GM21447 (cell line): Measurements from ENCODE around the gene AXDND1.

Experiments used
- ATAC-seq: cut with Tn5 transposase; IDR thresholded peaks from one replicate; pipeline ENCODE4 v1.9.1; 2021; ENCODE audit not compliant: unreplicated experiment

The AXDND1 gene, protein sequence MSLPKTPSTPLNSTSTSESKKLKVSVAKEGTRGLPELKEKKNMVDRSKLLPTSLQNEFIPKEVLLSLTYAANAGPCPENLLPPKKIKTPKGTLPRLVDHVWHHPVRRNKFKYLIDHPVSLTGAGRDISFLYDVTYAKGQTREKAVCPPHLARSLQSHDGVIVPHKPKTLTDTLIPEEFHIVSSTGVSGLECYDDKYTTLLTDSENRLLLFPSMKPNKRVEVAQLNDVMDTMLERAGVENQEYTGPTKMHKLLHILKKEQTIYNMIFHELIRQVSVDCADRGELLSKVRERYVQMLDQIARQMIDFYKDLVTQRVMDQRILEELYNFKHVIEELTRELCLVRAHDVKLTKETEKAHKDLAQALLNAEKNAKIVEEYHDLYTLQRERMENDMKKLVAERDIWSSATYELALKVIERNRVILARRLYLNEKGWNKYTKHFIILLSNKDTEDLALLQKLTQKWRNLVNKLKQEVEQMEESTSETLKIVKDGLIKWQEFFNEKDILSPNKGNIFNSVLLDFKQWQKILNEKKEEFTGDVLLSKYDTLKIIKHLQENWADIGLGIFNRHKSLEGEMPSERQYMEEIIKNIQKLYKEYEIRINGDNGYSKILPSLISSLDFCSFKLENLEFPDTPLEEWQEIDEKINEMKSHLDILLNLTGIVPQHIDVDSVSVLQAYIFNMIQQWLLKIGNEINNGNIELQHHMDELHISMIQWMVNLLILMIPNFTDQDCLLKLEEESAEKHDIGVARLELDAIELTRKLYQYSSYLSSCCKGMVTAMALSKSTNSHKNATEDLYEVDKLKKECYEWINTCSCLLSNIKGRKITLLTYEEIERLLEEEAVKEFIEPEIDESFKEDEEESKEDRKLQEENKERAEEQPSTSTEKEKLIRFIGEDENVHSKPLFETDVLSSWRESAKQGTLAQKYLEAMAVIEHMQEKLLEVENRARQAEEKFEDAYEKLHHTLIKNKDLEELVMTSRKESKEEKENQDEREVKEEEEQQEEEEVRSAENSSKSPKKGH

DNA sequence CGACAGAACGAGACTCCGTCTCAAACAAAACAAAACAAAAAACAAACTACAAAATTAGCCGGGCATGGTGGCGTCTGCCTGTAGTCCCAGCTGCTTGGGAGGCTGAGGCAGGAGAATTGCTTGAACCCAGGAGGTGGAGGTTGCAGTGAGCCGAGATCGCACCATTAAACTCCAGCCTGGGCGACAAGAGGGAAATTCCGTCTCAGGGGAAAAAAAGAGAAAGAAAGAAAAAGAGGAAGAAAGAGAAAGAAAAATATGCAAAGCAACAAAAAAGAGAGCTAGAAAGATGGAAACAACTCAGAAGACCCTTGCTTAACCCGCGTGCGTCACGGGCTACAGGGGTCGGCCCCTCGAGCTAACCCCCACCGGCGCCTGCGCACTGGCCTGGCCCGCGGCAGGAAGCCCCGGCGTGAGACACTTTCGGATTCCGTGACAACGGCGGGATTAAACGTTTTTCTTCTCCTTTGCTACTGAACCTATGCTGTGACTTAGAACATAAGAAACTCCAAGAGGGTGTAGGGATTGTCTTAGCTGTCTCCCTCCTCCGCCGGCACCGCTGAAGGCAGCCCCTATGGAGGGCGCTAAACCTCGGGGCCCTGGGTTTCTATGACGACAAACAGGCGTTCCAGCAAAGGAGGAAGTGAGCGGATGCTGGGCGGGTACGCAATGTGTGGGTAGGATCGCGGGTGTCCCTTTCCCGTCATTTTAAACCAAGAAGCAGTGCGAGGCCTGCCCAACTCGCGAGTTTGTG lies at the start of gene AXDND1:
Gene AXDND1, plus strand, starts transcription at position 630 of the 751 bp plus-strand sequence. CDS start 539 bp downstream, outside the sequence.
- ATAC-seq: peak; percentile 97

DNA sequence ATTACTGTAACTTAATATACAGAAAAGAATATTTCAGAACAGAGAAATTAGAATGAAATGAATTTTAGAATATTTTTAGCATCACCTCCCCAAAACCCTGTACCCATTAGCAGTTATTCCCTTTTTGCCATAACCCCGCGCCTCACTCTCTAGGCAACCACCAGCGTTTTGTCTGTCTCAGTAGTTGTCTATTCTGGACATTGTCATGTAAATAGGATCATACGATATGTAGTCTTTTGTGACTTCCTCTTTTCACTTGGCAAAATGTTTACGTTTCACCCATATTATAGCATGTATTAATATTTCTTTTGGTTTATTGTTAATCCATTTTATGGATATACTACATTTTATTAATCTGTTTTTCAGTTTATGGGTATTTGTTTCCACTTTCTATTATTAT lies 47.3 kb upstream of the AXDND1 start:
- no peak for ATAC-seq

GRCh38 chr1:179321533-179322216 lies 44.1 kb upstream of the AXDND1 start:
- no peak for ATAC-seq

- no peak for ATAC-seq
Observed at GRCh38 chr1:179322557-179322956, 43.2 kb upstream of the AXDND1 start.

DNA sequence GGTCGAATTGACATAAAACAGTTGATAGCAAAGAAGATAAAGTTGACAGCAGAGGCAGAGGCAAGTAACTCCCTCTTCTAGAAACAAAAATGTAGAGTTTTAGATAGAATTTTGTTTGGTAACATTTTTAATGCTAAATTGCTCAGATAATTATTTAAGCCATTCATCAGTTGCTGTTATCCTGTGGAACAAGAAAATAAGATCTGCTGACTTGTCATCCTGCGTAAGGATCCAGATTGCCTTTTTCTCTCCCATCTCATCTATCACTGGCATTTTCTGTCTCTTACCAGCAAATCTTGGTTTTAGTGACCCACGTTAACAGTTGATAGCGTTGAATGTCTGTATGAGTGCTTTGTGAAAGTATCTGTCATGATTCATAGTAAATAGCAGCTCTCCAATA lies 42.3 kb upstream of the AXDND1 start:
- no peak for ATAC-seq

- no peak for ATAC-seq
Observed at GRCh38 chr1:179325836-179326235, 39.9 kb upstream of the AXDND1 start.

DNA sequence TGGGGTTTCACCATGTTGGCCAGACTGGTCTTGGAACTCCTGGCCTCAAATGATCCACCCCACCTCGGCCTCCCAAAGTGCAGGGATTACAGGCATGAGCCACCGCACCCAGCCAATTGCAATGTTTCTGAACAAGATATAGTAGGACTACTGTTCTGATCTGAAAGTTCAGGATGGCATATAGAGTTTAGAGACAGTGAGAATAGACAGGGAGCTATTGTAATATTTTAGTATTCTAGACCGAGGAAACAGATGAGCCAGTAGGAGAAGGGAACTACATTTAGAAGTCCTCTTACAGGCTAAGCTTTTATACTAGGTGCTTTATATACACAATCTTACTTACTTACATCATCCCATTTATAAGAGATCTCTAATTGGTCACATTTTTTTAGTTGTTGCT lies 39.0 kb upstream of the AXDND1 start:
- ATAC-seq: no peak

GRCh38 chr1:179327196-179327595 lies 38.6 kb upstream of the AXDND1 start:
- no peak for ATAC-seq

- no peak for ATAC-seq
Observed at GRCh38 chr1:179327679-179328078, 38.1 kb upstream of the AXDND1 start.

GRCh38 chr1:179329862-179330261 lies 35.9 kb upstream of the AXDND1 start:
- no peak for ATAC-seq

- no peak for ATAC-seq
Observed at GRCh38 chr1:179334440-179334839, 31.3 kb upstream of the AXDND1 start.

- ATAC-seq: no peak
Observed at GRCh38 chr1:179337288-179337687, 28.5 kb upstream of the AXDND1 start.

GRCh38 chr1:179337942-179338560 lies 27.7 kb upstream of the AXDND1 start:
- no peak for ATAC-seq

- no peak for ATAC-seq
Observed at GRCh38 chr1:179340918-179341317, 24.9 kb upstream of the AXDND1 start.

GRCh38 chr1:179341943-179342547 lies 23.7 kb upstream of the AXDND1 start:
- ATAC-seq: no peak

DNA sequence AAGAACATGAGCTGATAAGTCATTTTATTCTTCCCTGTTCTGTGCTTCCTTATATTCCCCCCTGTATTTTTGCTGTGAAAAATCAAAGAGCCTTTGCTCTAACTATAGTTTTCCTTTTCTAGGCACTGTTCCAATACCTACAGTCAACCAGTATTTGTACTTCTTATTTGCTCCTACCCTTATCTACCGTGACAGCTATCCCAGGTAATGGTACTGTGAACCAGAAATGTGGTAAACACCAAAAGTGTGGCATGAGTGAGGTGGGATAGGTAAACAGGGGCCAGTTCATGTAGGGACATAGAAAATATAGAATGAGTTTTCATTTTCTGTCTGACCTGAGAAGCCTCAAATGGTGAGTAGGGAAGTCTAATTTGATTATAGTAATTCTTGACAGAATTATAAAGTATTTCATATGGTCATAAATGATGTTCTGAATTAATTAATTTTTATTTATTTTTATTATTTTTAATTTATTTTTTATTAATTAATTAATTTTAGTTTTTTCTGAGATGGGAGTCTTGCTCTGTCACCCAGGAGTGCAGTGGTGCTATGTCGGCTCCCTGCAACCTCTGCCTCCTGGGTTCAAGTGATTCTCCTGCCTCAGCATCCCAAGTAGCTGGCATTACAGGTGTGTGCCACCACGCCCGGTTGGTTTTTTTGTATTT lies 22.9 kb upstream of the AXDND1 start:
- no peak for ATAC-seq

- no peak for ATAC-seq
Observed at GRCh38 chr1:179351281-179351680, 14.5 kb upstream of the AXDND1 start.

DNA sequence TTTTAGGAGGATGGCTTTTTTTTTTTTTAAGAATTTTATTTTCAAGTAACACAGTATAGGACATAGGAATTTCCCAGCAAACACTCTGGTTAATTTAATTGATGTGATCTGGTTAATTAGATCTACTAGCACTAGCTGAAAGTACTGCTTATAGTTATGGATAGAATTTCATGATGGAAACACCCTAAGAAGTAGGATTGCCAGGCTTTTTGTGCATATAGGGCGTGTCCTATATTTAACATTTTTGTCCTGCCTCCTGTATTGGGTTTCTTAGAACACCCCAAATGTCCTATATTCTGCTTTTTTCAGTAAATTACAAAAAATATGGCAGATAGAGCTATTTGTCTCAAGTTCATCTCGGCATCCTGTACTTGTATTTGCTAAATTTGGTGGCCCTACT lies 13.5 kb upstream of the AXDND1 start:
- ATAC-seq: no peak

GRCh38 chr1:179353546-179353945 lies 12.2 kb upstream of the AXDND1 start:
- ATAC-seq: no peak
